ENCODE measurements around the gene IFI30.
"Not testable (repeated sequence)": the region's sequence is repeated elsewhere in the genome, so short reads cannot be mapped to it uniquely, and the experiment has no call there.

IFI30 gene

GRCh38 chr19:18203408-18203862, 29.8 kb downstream of the IFI30 start:
- DNase-seq (ENCODE audit: low read depth), result no peak

- DNase-seq (ENCODE audit: low read depth), result peak; percentile 100
Observed at GRCh38 chr19:18203863-18204393, 30.3 kb downstream of the IFI30 start, which contains the start of gene RAB3A. TSS of gene RAB3A (minus strand) at chr19:18204042. CDS start at chr19:18202740, 1,302 bp downstream.

- peak; percentile 34 for DNase-seq (ENCODE audit: low read depth)
Observed at GRCh38 chr19:18204394-18205199, 31.0 kb downstream of the IFI30 start.

GRCh38 chr19:18205200-18205892, 31.7 kb downstream of the IFI30 start:
- peak; percentile 67 for DNase-seq (ENCODE audit: low read depth)

- DNase-seq (ENCODE audit: low read depth), result no peak
Observed at GRCh38 chr19:18206018-18206417, 32.4 kb downstream of the IFI30 start.

- DNase-seq (ENCODE audit: low read depth), result peak; percentile 74
Observed at GRCh38 chr19:18208098-18208951, 34.7 kb downstream of the IFI30 start.

- DNase-seq (ENCODE audit: low read depth), result not testable (repeated sequence)
Observed at GRCh38 chr19:18209912-18210311, 36.3 kb downstream of the IFI30 start.

GRCh38 chr19:18211683-18212082, 38.1 kb downstream of the IFI30 start:
- no peak for DNase-seq (ENCODE audit: low read depth)

GRCh38 chr19:18214779-18215433, 41.3 kb downstream of the IFI30 start:
- peak; percentile 45 for DNase-seq (ENCODE audit: low read depth)

- DNase-seq (ENCODE audit: low read depth), result no peak
Observed at GRCh38 chr19:18216789-18217188, 43.2 kb downstream of the IFI30 start.

- no peak for DNase-seq (ENCODE audit: low read depth)
Observed at GRCh38 chr19:18218159-18218558, 44.5 kb downstream of the IFI30 start.

GRCh38 chr19:18218600-18218999, 45.0 kb downstream of the IFI30 start:
- DNase-seq (ENCODE audit: low read depth), result no peak

GRCh38 chr19:18219911-18220631, 46.5 kb downstream of the IFI30 start:
- DNase-seq (ENCODE audit: low read depth), result no peak

- DNase-seq (ENCODE audit: low read depth), result no peak
Observed at GRCh38 chr19:18220632-18221275, 47.1 kb downstream of the IFI30 start.

GRCh38 chr19:18221815-18222725, 48.5 kb downstream of the IFI30 start:
- DNase-seq (ENCODE audit: low read depth), result no peak

GRCh38 chr19:18223860-18224524, 50.4 kb downstream of the IFI30 start:
- no peak for DNase-seq (ENCODE audit: low read depth)

GRCh38 chr19:18224525-18225354, 51.1 kb downstream of the IFI30 start:
- peak; percentile 92 for DNase-seq (ENCODE audit: low read depth)

- DNase-seq (ENCODE audit: low read depth), result no peak
Observed at GRCh38 chr19:18225355-18225701, 51.7 kb downstream of the IFI30 start.

Measured in stromal cell of bone marrow (primary cell).